MM.1S (cell line): Measurements from ENCODE around the gene PRPS1.
"Not testable (repeated sequence)": the region's sequence is repeated elsewhere in the genome, so short reads cannot be mapped to it uniquely, and the experiment has no call there.

Experiments
- DNase-seq: peaks from one replicate; pipeline ENCODE4 v3.0.0-alpha.2; 2015
- H2AFZ ChIP-seq: fragments of 300-600 bp; sonication (generic); 2 replicates; pipeline ENCODE4 v1.6.0; 2016; ENCODE audit warnings: antibody characterized with exemption, low read length
- H3F3A ChIP-seq: fragments of 300-600 bp; sonication (generic); 2 replicates; pipeline ENCODE4 v1.6.1; 2016; ENCODE audit warnings: mild to moderate bottlenecking, antibody characterized with exemption, low read length, moderate library complexity, mixed read lengths; ENCODE audit not compliant: insufficient read depth
- H3K27ac ChIP-seq: fragments of 300-600 bp; sonication (generic); 2 replicates; pipeline ENCODE4 v1.5.1; 2016; ENCODE audit warnings: mild to moderate bottlenecking, low read length
- H3K27me3 ChIP-seq: fragments of 300-600 bp; sonication (generic); replicated peaks from 2 replicates; pipeline ENCODE4 v1.6.0; 2016; ENCODE audit warnings: low read length; ENCODE audit not compliant: insufficient read depth
- H3K36me3 ChIP-seq: fragments of 300-600 bp; sonication (generic); replicated peaks from 2 replicates; pipeline ENCODE4 v1.6.1; 2016; ENCODE audit warnings: mild to moderate bottlenecking, low read length, mixed read lengths; ENCODE audit not compliant: insufficient read depth
- H3K4me1 ChIP-seq: fragments of 300-600 bp; sonication (generic); 2 replicates; pipeline ENCODE4 v1.6.1; 2016; ENCODE audit warnings: low read length, mixed read lengths
- H3K4me2 ChIP-seq: fragments of 300-600 bp; sonication (generic); 2 replicates; pipeline ENCODE4 v1.6.0; 2016; ENCODE audit warnings: low read depth, low read length
- H3K4me3 ChIP-seq: fragments of 300-600 bp; sonication (generic); 2 replicates; pipeline ENCODE4 v1.5.1; 2016; ENCODE audit warnings: low read length, mixed read lengths
- H3K79me2 ChIP-seq: fragments of 300-600 bp; sonication (generic); 2 replicates; pipeline ENCODE4 v1.6.1; 2016; ENCODE audit warnings: mixed run types, low read length, mixed read lengths
- H3K9ac ChIP-seq: fragments of 300-600 bp; sonication (generic); 2 replicates; pipeline ENCODE4 v1.6.1; 2016; ENCODE audit warnings: low read length, mixed read lengths
- H3K9me2 ChIP-seq: fragments of 300-600 bp; sonication (generic); replicated peaks from 2 replicates; pipeline ENCODE4 v1.6.1; 2016; ENCODE audit warnings: mild to moderate bottlenecking, low read length, mixed read lengths; ENCODE audit not compliant: insufficient read depth
- H3K9me3 ChIP-seq: fragments of 300-600 bp; sonication (generic); replicated peaks from 2 replicates; pipeline ENCODE4 v1.6.1; 2016; ENCODE audit warnings: mild to moderate bottlenecking, low read length, mixed read lengths; ENCODE audit not compliant: insufficient read depth
- H4K20me1 ChIP-seq: fragments of 300-600 bp; sonication (generic); 2 replicates; pipeline ENCODE4 v1.6.1; 2016; ENCODE audit warnings: mild to moderate bottlenecking, low read length, moderate library complexity, mixed read lengths; ENCODE audit not compliant: insufficient read depth
- CTCF ChIP-seq: fragments of 300-600 bp; sonication (generic); IDR thresholded peaks from 2 replicates; pipeline ENCODE4 v1.5.1; 2016; ENCODE audit warnings: antibody characterized with exemption, low read length, mixed read lengths
- EZH2 ChIP-seq: fragments of 300-600 bp; sonication (generic); optimal IDR thresholded peaks from 2 replicates; pipeline ENCODE3; 2017; ENCODE audit warnings: low read depth, mild to moderate bottlenecking, antibody characterized with exemption, low read length, mixed read lengths
- EZH2phosphoT487 ChIP-seq: fragments of 300-600 bp; sonication (generic); IDR thresholded peaks from 2 replicates; pipeline ENCODE4 v1.6.1; 2018; ENCODE audit warnings: antibody characterized with exemption, low read length

Gene PRPS1

GRCh38 chrX:107602694-107603239 lies 25.5 kb upstream of the PRPS1 start:
- Histone ChIP-seq H3K9me3 (no peaks in the 10 kb centered on the region), H3K36me3 (no peaks in the 10 kb centered on the region), H3K27me3 (no peaks in the 10 kb centered on the region), H3K79me2 (no peaks in the 10 kb centered on the region), H3F3A (no peaks in the 10 kb centered on the region), H2AFZ (no peak overlapping the region), H3K9ac (no peak overlapping the region), H3K27ac (no peak overlapping the region), H3K4me2 (no peak overlapping the region), H3K4me1 (no peaks in the 10 kb centered on the region), H4K20me1 (no peaks in the 10 kb centered on the region), H3K9me2 (no peaks in the 10 kb centered on the region), H3K4me3 (no peak overlapping the region)
- TF ChIP-seq EZH2phosphoT487 (no peak), CTCF (no peak), EZH2 (no peak)
- DNase-seq = no peak

GRCh38 chrX:107603429-107604159 lies 24.7 kb upstream of the PRPS1 start:
- no peaks in the 10 kb centered on the region for H3F3A ChIP-seq
- H3K4me2 ChIP-seq = no peak overlapping the region
- H3K4me3 ChIP-seq = no peak overlapping the region
- H4K20me1 ChIP-seq = no peaks in the 10 kb centered on the region
- H3K9ac ChIP-seq = no peak overlapping the region
- TF ChIP-seq EZH2phosphoT487 = no peak
- no peak for TF ChIP-seq EZH2
- TF ChIP-seq CTCF = no peak
- H2AFZ ChIP-seq = no peak overlapping the region
- no peaks in the 10 kb centered on the region for H3K27me3 ChIP-seq
- H3K9me3 ChIP-seq = no peaks in the 10 kb centered on the region
- H3K9me2 ChIP-seq = no peaks in the 10 kb centered on the region
- no peak overlapping the region for H3K27ac ChIP-seq
- DNase-seq = no peak
- H3K4me1 ChIP-seq = no peaks in the 10 kb centered on the region
- no peaks in the 10 kb centered on the region for H3K36me3 ChIP-seq
- H3K79me2 ChIP-seq = no peaks in the 10 kb centered on the region

GRCh38 chrX:107609061-107609460 lies 19.2 kb upstream of the PRPS1 start:
- not testable (repeated sequence) for H3K27me3 ChIP-seq, DNase-seq, H3K9me3 ChIP-seq, H3K9ac ChIP-seq, H3F3A ChIP-seq, H3K79me2 ChIP-seq, H3K4me1 ChIP-seq, H3K4me3 ChIP-seq, H4K20me1 ChIP-seq, H3K27ac ChIP-seq, H2AFZ ChIP-seq, H3K9me2 ChIP-seq, H3K4me2 ChIP-seq, H3K36me3 ChIP-seq

GRCh38 chrX:107610667-107611066 lies 17.6 kb upstream of the PRPS1 start:
- no peak for TF ChIP-seq CTCF
- TF ChIP-seq EZH2phosphoT487 = no peak
- no peak for TF ChIP-seq EZH2
- Histone ChIP-seq H3F3A (no peaks in the 10 kb centered on the region), H3K4me1 (no peaks in the 10 kb centered on the region), H4K20me1 (no peaks in the 10 kb centered on the region), H3K4me2 (no peak overlapping the region), H3K9ac (no peak overlapping the region), H3K4me3 (no peak overlapping the region), H3K79me2 (no peaks in the 10 kb centered on the region), H3K9me2 (no peaks in the 10 kb centered on the region), H3K27me3 (no peaks in the 10 kb centered on the region), H3K27ac (no peak overlapping the region), H3K9me3 (no peaks in the 10 kb centered on the region), H2AFZ (no peak overlapping the region), H3K36me3 (no peaks in the 10 kb centered on the region)
- no peak for DNase-seq
